OCI-LY3 (cell line): ENCODE results near the gene MFSD12.

Experiments
- H2AFZ ChIP-seq: fragments of 200-600, 300-600 bp; shearing (Covaris generic); 2 replicates; pipeline ENCODE4 v1.6.0; 2014; ENCODE audit warnings: antibody characterized with exemption, low read depth, low read length
- H3K27ac ChIP-seq: fragments of 200-600, 300-600 bp; sonication (generic); 2 replicates; pipeline ENCODE4 v1.5.1; 2014; ENCODE audit warnings: mild to moderate bottlenecking, low read length, moderate library complexity, mixed read lengths
- H3K27me3 ChIP-seq: fragments of 200-600, 300-600 bp; sonication (generic); 2 replicates; pipeline ENCODE4 v1.6.1; 2014; ENCODE audit warnings: low read depth, low read length, mixed read lengths
- H3K36me3 ChIP-seq: fragments of 200-600, 300-600 bp; sonication (generic); replicated peaks from 2 replicates; pipeline ENCODE3; 2014; ENCODE audit warnings: low read depth, low read length, mixed read lengths
- H3K4me1 ChIP-seq: fragments of 300-600, 200-600 bp; sonication (generic); 2 replicates; pipeline ENCODE4 v1.6.1; 2014; ENCODE audit warnings: low read length, mixed read lengths
- H3K4me2 ChIP-seq: fragments of 200-600, 300-600 bp; sonication (generic); 2 replicates; pipeline ENCODE4 v1.6.1; 2014; ENCODE audit warnings: low read length, mixed read lengths
- H3K4me3 ChIP-seq: fragments of 300-600, 200-600 bp; sonication (generic); 2 replicates; pipeline ENCODE4 v1.5.1; 2014; ENCODE audit warnings: antibody characterized with exemption, mild to moderate bottlenecking, low read length, moderate library complexity
- H3K79me2 ChIP-seq: fragments of 300-600, 200-600 bp; shearing (Covaris generic); 2 replicates; pipeline ENCODE4 v1.6.1; 2014; ENCODE audit warnings: mild to moderate bottlenecking, low read length, mixed read lengths
- H3K9ac ChIP-seq: fragments of 300-600, 200-600 bp; shearing (Covaris generic); 2 replicates; pipeline ENCODE4 v1.6.0; 2014; ENCODE audit warnings: mild to moderate bottlenecking, low read length, moderate library complexity
- H3K9me3 ChIP-seq: fragments of 200-600, 300-600 bp; shearing (Covaris generic); 2 replicates; pipeline ENCODE4 v1.6.1; 2014; ENCODE audit warnings: low read length, mixed read lengths; ENCODE audit not compliant: insufficient read depth
- H4K20me1 ChIP-seq: fragments of 200-600, 300-600 bp; sonication (generic); 2 replicates; pipeline ENCODE4 v1.6.1; 2016; ENCODE audit warnings: low read length, mixed read lengths; ENCODE audit not compliant: insufficient read depth
- CTCF ChIP-seq: fragments of 200-600, 300-600 bp; sonication (generic); IDR thresholded peaks from 2 replicates; pipeline ENCODE4 v1.5.1; 2014; ENCODE audit warnings: antibody characterized with exemption, low read length, low read depth
- EZH2phosphoT487 ChIP-seq: fragments of 200-600 bp; shearing (Covaris generic); IDR thresholded peaks from 2 replicates; pipeline ENCODE4 v1.6.1; 2018; ENCODE audit warnings: antibody characterized with exemption, mixed run types, low read depth

Gene MFSD12

GRCh38 chr19:3533563-3534216 is 23.7 kb downstream of the MFSD12 start:
- H3K4me1 ChIP-seq = no peaks in the 10 kb centered on the region
- no peaks in the 10 kb centered on the region for H3K27me3 ChIP-seq
- H4K20me1 ChIP-seq = peaks cover 8% of the 10 kb centered on the region
- H3K4me2 ChIP-seq = no peak overlapping the region
- no peak overlapping the region for H2AFZ ChIP-seq
- H3K9ac ChIP-seq = no peak overlapping the region
- TF ChIP-seq EZH2phosphoT487 (no peak), CTCF (no peak)
- no peaks in the 10 kb centered on the region for H3K79me2 ChIP-seq
- no peaks in the 10 kb centered on the region for H3K9me3 ChIP-seq
- H3K36me3 ChIP-seq = peaks cover 41% of the 10 kb centered on the region
- H3K4me3 ChIP-seq = no peak overlapping the region
- no peak overlapping the region for H3K27ac ChIP-seq

GRCh38 chr19:3533033-3533432 is 24.4 kb downstream of the MFSD12 start:
- no peaks in the 10 kb centered on the region for H3K27me3 ChIP-seq
- H3K4me2 ChIP-seq = no peak overlapping the region
- no peak overlapping the region for H3K4me3 ChIP-seq
- TF ChIP-seq CTCF (no peak), EZH2phosphoT487 (no peak)
- H4K20me1 ChIP-seq = peaks cover 9% of the 10 kb centered on the region
- H2AFZ ChIP-seq = no peak overlapping the region
- H3K79me2 ChIP-seq = no peaks in the 10 kb centered on the region
- peaks cover 41% of the 10 kb centered on the region for H3K36me3 ChIP-seq
- H3K9ac ChIP-seq = no peak overlapping the region
- no peak overlapping the region for H3K27ac ChIP-seq
- H3K9me3 ChIP-seq = no peaks in the 10 kb centered on the region
- H3K4me1 ChIP-seq = no peaks in the 10 kb centered on the region

GRCh38 chr19:3532154-3532786 is 25.1 kb downstream of the MFSD12 start:
- Histone ChIP-seq H3K4me2 (no peak overlapping the region), H3K27ac (no peak overlapping the region), H3K4me1 (no peaks in the 10 kb centered on the region), H3K36me3 (peaks cover 46% of the 10 kb centered on the region), H2AFZ (no peak overlapping the region), H3K27me3 (no peaks in the 10 kb centered on the region), H3K9ac (no peak overlapping the region), H3K4me3 (no peak overlapping the region), H3K9me3 (no peaks in the 10 kb centered on the region), H4K20me1 (peaks cover 9% of the 10 kb centered on the region), H3K79me2 (no peaks in the 10 kb centered on the region)
- TF ChIP-seq CTCF (no peak), EZH2phosphoT487 (no peak)

GRCh38 chr19:3531716-3532115 is 25.7 kb downstream of the MFSD12 start:
- no peak overlapping the region for H3K9ac ChIP-seq
- TF ChIP-seq CTCF (no peak), EZH2phosphoT487 (no peak)
- H3K4me1 ChIP-seq = no peaks in the 10 kb centered on the region
- H3K4me3 ChIP-seq = no peak overlapping the region
- no peaks in the 10 kb centered on the region for H3K27me3 ChIP-seq
- no peak overlapping the region for H3K4me2 ChIP-seq
- H3K9me3 ChIP-seq = no peaks in the 10 kb centered on the region
- no peak overlapping the region for H3K27ac ChIP-seq
- no peaks in the 10 kb centered on the region for H3K79me2 ChIP-seq
- H2AFZ ChIP-seq = no peak overlapping the region
- peaks cover 52% of the 10 kb centered on the region for H3K36me3 ChIP-seq
- H4K20me1 ChIP-seq = peaks cover 9% of the 10 kb centered on the region; the same call in 1 of the 2 replicates
